GM23248 (cell line): ENCODE results near the gene OLFML2B.

Experiments
- EZH2 ChIP-seq: fragments of 200-600 bp; sonication (generic); IDR thresholded peaks from 2 replicates; pipeline ENCODE4 v1.6.1; 2018; ENCODE audit warnings: antibody characterized with exemption, mild to moderate bottlenecking; ENCODE audit not compliant: insufficient read depth, poor library complexity, severe bottlenecking
- EZH2phosphoT487 ChIP-seq: fragments of 200-600 bp; sonication (generic); IDR thresholded peaks from 2 replicates; pipeline ENCODE4 v1.6.1; 2018; ENCODE audit warnings: antibody characterized with exemption, moderate library complexity, mild to moderate bottlenecking, low read depth; ENCODE audit not compliant: insufficient read depth

- TF ChIP-seq EZH2phosphoT487 = no peak
- TF ChIP-seq EZH2 = no peak
Observed at GRCh38 chr1:161986328-161986727, 37.3 kb downstream of the OLFML2B start.
